A673 (cell line): ENCODE data around the gene RSAD2. TPM values are rescaled to one million over a fixed set of nuclear protein-coding genes. Genes with fewer than 3 reads are reported as not detected.
A peak's percentile ranks its signal among the peaks of the same experiment; 100 is the strongest.

Experiments
- Bru-seq: library from RNA; stranded (reverse); fragments of 400-500 nt; gene quantifications from one replicate; lab custom pipeline; 2021; lab: Mats Ljungman, UMichigan
- BruChase-seq, 2 experiments: library from RNA; stranded (reverse); fragments of 400-500 nt; gene quantifications; one replicate each; lab custom pipeline; 2021; lab: Mats Ljungman, UMichigan
- BruUV-seq: library from RNA; stranded (reverse); fragments of 400-500 nt; replicated peaks from 2 replicates; lab custom pipeline; 2021; lab: Mats Ljungman, UMichigan
- CTCF ChIA-PET: fragments of 300-600 bp; sonication (Branson Sonifier 250); formaldehyde crosslinking; loops from one replicate; lab custom pipeline; 2022; ENCODE audit warnings: antibody characterized with exemption; lab: Charles Lee
- POLR2A ChIA-PET: fragments of 300-600 bp; sonication (Branson Sonifier 250); formaldehyde crosslinking; loops from one replicate; lab custom pipeline; 2022; ENCODE audit warnings: antibody characterized with exemption; ENCODE audit not compliant: low non-redundant PET; lab: Charles Lee
- DNase-seq: peaks from one replicate; pipeline ENCODE4 v3.0.0-alpha.2; 2015; ENCODE audit warnings: low spot score
- H3K27ac ChIP-seq: fragments of 200-600 bp; sonication (generic); 2 replicates; pipeline ENCODE4 v1.5.1; 2016; ENCODE audit warnings: mixed run types, low read depth, mild to moderate bottlenecking, mixed read lengths, antibody characterized with exemption, low read length; ENCODE audit not compliant: poor library complexity, severe bottlenecking
- H3K27me3 ChIP-seq: fragments of 200-600 bp; sonication (generic); replicated peaks from 2 replicates; pipeline ENCODE4 v1.6.1; 2017; ENCODE audit warnings: mixed run types, low read depth, mild to moderate bottlenecking, mixed read lengths, antibody characterized with exemption, low read length; ENCODE audit not compliant: insufficient read depth, poor library complexity
- H3K36me3 ChIP-seq: fragments of 200-600 bp; sonication (generic); 2 replicates; pipeline ENCODE4 v1.6.1; 2016; ENCODE audit warnings: mixed run types, mild to moderate bottlenecking, mixed read lengths, antibody characterized with exemption, low read length; ENCODE audit not compliant: insufficient read depth, poor library complexity, severe bottlenecking
- H3K4me1 ChIP-seq: fragments of 200-600 bp; sonication (generic); 2 replicates; pipeline ENCODE4 v1.6.1; 2017; ENCODE audit warnings: mixed run types, mild to moderate bottlenecking, mixed read lengths, antibody characterized with exemption, low read length; ENCODE audit not compliant: insufficient read depth, poor library complexity, severe bottlenecking
- H3K4me3 ChIP-seq: fragments of 200-600 bp; sonication (generic); 2 replicates; pipeline ENCODE4 v1.5.1; 2016; ENCODE audit warnings: low read depth, mixed run types, mild to moderate bottlenecking, mixed read lengths, low read length; ENCODE audit not compliant: poor library complexity, severe bottlenecking
- H3K9me3 ChIP-seq: fragments of 200-600 bp; sonication (generic); 2 replicates; pipeline ENCODE4 v1.6.1; 2016; ENCODE audit warnings: mixed run types, low read depth, mild to moderate bottlenecking, mixed read lengths, antibody characterized with exemption, low read length; ENCODE audit not compliant: poor library complexity, severe bottlenecking
- CTCF ChIP-seq: fragments of 300-800, 200-600 bp; sonication (generic); conservative IDR thresholded peaks from 2 replicates; pipeline ENCODE4 v1.5.1; 2017; ENCODE audit warnings: low read depth, mild to moderate bottlenecking, antibody characterized with exemption, low read length, moderate library complexity, mixed read lengths
- EZH2 ChIP-seq: fragments of 200-600 bp; sonication (generic); IDR thresholded peaks from 2 replicates; pipeline ENCODE4 v1.6.1; 2017; ENCODE audit warnings: borderline replicate concordance, low read depth, mild to moderate bottlenecking, mixed read lengths, antibody characterized with exemption, low read length; ENCODE audit not compliant: poor library complexity, severe bottlenecking
- intact Hi-C: fragments of 100-400 bp; cut with micrococcal nuclease; formaldehyde crosslinking; loops from one replicate; pipeline ENCODE4 v1.10.0; 2022; ENCODE audit not compliant: unreplicated experiment
- long read RNA-seq: library from polyadenylated mRNA; stranded (forward); transcript quantifications from one replicate; pipeline ENCODE4 v2.0.0, GENCODE V29; 2022
- total RNA-seq: library from RNA; stranded (reverse); gene quantifications from 2 replicates; pipeline ENCODE4 v1.2.3, GENCODE V29; 2021

RSAD2 gene
- total RNA-seq (2.1 and 2.2 TPM in 2 replicates), Bru-seq, nascent RNA (percentile 42 among the genes with signal in this experiment), BruChase-seq, experiment 1, labeled RNA remaining after a 2-hour chase (percentile 42 among the genes with signal in this experiment), BruChase-seq, experiment 2, labeled RNA remaining after a 6-hour chase (percentile 38 among the genes with signal in this experiment)
- long read RNA-seq, partial matches to known transcripts, result 0 of 1 reads
- long read RNA-seq, other reads (novel, unspliced or antisense), result 1 of 1 reads

- Histone ChIP-seq H3K27ac (no peak within 1 kb of the TSS), H3K36me3 (no peaks in the 10 kb centered on the region), H3K9me3 (peaks cover 5% of the 10 kb centered on the region), H3K4me1 (no peaks in the 10 kb centered on the region), H3K27me3 (no peaks in the 10 kb centered on the region), H3K4me3 (peak within 1 kb of the TSS; percentile 31)
- BruUV-seq, result no TSS peak
- TF ChIP-seq EZH2 (no peak), CTCF (no peak)
- ChIA-PET POLR2A (no interaction called here), CTCF (no interaction called here)
- peak; percentile 18 for DNase-seq
- intact Hi-C loops, result no loop called here
Observed at GRCh38 chr2:6877402-6878304, at the start of gene RSAD2. Gene RSAD2, plus strand, starts transcription at chr2:6877777. Its CDS starts 24 bp downstream, at chr2:6877801.

GRCh38 chr2:6828299-6828584 is 49.3 kb upstream of the RSAD2 start:
- peak; percentile 75 for DNase-seq
- TF ChIP-seq EZH2 (no peak), CTCF (peak; percentile 67)
- Histone ChIP-seq H3K36me3 (no peaks in the 10 kb centered on the region), H3K27me3 (no peaks in the 10 kb centered on the region), H3K9me3 (peaks cover 17% of the 10 kb centered on the region), H3K4me1 (peaks cover 14% of the 10 kb centered on the region), H3K27ac (peak overlapping the region; percentile 41), H3K4me3 (no peak overlapping the region)
- intact Hi-C loops, result no loop called here
- ChIA-PET CTCF (no interaction called here), POLR2A (no interaction called here)
- no TSS peak for BruUV-seq

GRCh38 chr2:6831229-6831628 is 46.3 kb upstream of the RSAD2 start:
- no peak for DNase-seq
- Histone ChIP-seq H3K36me3 (no peaks in the 10 kb centered on the region), H3K9me3 (peaks cover 28% of the 10 kb centered on the region), H3K27me3 (no peaks in the 10 kb centered on the region), H3K4me1 (peaks cover 12% of the 10 kb centered on the region), H3K27ac (no peak overlapping the region), H3K4me3 (no peak overlapping the region)
- BruUV-seq, result no TSS peak
- ChIA-PET CTCF (no interaction called here), POLR2A (no interaction called here)
- no peak for TF ChIP-seq EZH2
- intact Hi-C loops, result no loop called here
